ENCODE results near the gene RPP40.
"Not testable (repeated sequence)": the region's sequence is repeated elsewhere in the genome, so short reads cannot be mapped to it uniquely, and the experiment has no call there.

RPP40 gene

GRCh38 chr6:5020142-5020541 is 16.3 kb upstream of the RPP40 start:
- FAIRE-seq, result no peak
- no peak for DNase-seq (ENCODE audit: insufficient read length, low spot score)

GRCh38 chr6:5014072-5014561 is 10.3 kb upstream of the RPP40 start:
- DNase-seq (ENCODE audit: insufficient read length, low spot score) (no peak), FAIRE-seq (no peak)

GRCh38 chr6:5012519-5012918 is 8.7 kb upstream of the RPP40 start:
- FAIRE-seq (no peak), DNase-seq (ENCODE audit: insufficient read length, low spot score) (no peak)

- DNase-seq (ENCODE audit: insufficient read length, low spot score) (no peak), FAIRE-seq (no peak)
Measured at GRCh38 chr6:5011346-5011745, 7.5 kb upstream of the RPP40 start.

GRCh38 chr6:5007531-5007930 is 3.7 kb upstream of the RPP40 start:
- no peak for DNase-seq (ENCODE audit: insufficient read length, low spot score)
- no peak for FAIRE-seq

- no peak for DNase-seq (ENCODE audit: insufficient read length, low spot score)
- no peak for FAIRE-seq
Measured at GRCh38 chr6:5006222-5006621, 2.4 kb upstream of the RPP40 start.

GRCh38 chr6:5005038-5005433 is 1.2 kb upstream of the RPP40 start:
- not testable (repeated sequence) for DNase-seq (ENCODE audit: insufficient read length, low spot score); FAIRE-seq

GRCh38 chr6:5004373-5005037 is 668 bp upstream of the RPP40 start:
- DNase-seq (ENCODE audit: insufficient read length, low spot score), result no peak
- FAIRE-seq, result peak; percentile 47

GRCh38 chr6:4999586-4999985 is 4.3 kb downstream of the RPP40 start:
- DNase-seq (ENCODE audit: insufficient read length, low spot score) (no peak), FAIRE-seq (no peak)

GRCh38 chr6:4997862-4998261 is 6.0 kb downstream of the RPP40 start:
- no peak for FAIRE-seq
- no peak for DNase-seq (ENCODE audit: insufficient read length, low spot score)

GRCh38 chr6:4994741-4995140 is 9.1 kb downstream of the RPP40 start:
- FAIRE-seq (no peak), DNase-seq (ENCODE audit: insufficient read length, low spot score) (no peak)

GRCh38 chr6:4987432-4987831 is 16.4 kb downstream of the RPP40 start:
- DNase-seq (ENCODE audit: insufficient read length, low spot score) (no peak), FAIRE-seq (no peak)

GRCh38 chr6:4986999-4987398 is 16.8 kb downstream of the RPP40 start:
- DNase-seq (ENCODE audit: insufficient read length, low spot score) (no peak), FAIRE-seq (no peak)

- no peak for DNase-seq (ENCODE audit: insufficient read length, low spot score)
- no peak for FAIRE-seq
Measured at GRCh38 chr6:4983322-4983721, 20.5 kb downstream of the RPP40 start.

- DNase-seq (ENCODE audit: insufficient read length, low spot score) (no peak), FAIRE-seq (no peak)
Measured at GRCh38 chr6:4981761-4982160, 22.1 kb downstream of the RPP40 start.

- DNase-seq (ENCODE audit: insufficient read length, low spot score) (no peak), FAIRE-seq (no peak)
Measured at GRCh38 chr6:4979426-4979825, 24.4 kb downstream of the RPP40 start.

GRCh38 chr6:4977468-4977867 is 26.4 kb downstream of the RPP40 start:
- no peak for FAIRE-seq
- DNase-seq (ENCODE audit: insufficient read length, low spot score), result no peak

- FAIRE-seq (no peak), DNase-seq (ENCODE audit: insufficient read length, low spot score) (no peak)
Measured at GRCh38 chr6:4975506-4975905, 28.3 kb downstream of the RPP40 start.

- DNase-seq (ENCODE audit: insufficient read length, low spot score) (no peak), FAIRE-seq (no peak)
Measured at GRCh38 chr6:4974962-4975361, 28.9 kb downstream of the RPP40 start.

GRCh38 chr6:4973982-4974745 is 29.7 kb downstream of the RPP40 start:
- DNase-seq (ENCODE audit: insufficient read length, low spot score) (no peak), FAIRE-seq (no peak)

- DNase-seq (ENCODE audit: insufficient read length, low spot score) (no peak), FAIRE-seq (no peak)
Measured at GRCh38 chr6:4973415-4973814, 30.4 kb downstream of the RPP40 start.

GRCh38 chr6:4972438-4972837 is 31.4 kb downstream of the RPP40 start:
- no peak for FAIRE-seq
- no peak for DNase-seq (ENCODE audit: insufficient read length, low spot score)
